WERI-Rb-1 (cell line): ENCODE results near the gene TFDP2.
"Not testable (repeated sequence)": the region's sequence is repeated elsewhere in the genome, so short reads cannot be mapped to it uniquely, and the experiment has no call there.

ENCODE experiments used
- DNase-seq: peaks from one replicate; pipeline ENCODE4 v3.0.0-alpha.2; 2020
- H3K27ac ChIP-seq: fragments of 250-450 bp; sonication (Bioruptor Pico); 2 replicates; pipeline ENCODE4 v1.5.1; 2020; ENCODE audit warnings: mild to moderate bottlenecking, moderate library complexity
- H3K27me3 ChIP-seq: fragments of 250-450 bp; sonication (Bioruptor Pico); 2 replicates; pipeline ENCODE4 v1.5.1; 2021; ENCODE audit warnings: mild to moderate bottlenecking, low read depth, moderate library complexity; ENCODE audit not compliant: insufficient read depth, severe bottlenecking
- H3K36me3 ChIP-seq: fragments of 250-450 bp; sonication (Bioruptor Pico); 2 replicates; pipeline ENCODE4 v1.5.1; 2020; ENCODE audit warnings: mild to moderate bottlenecking, moderate library complexity
- H3K4me3 ChIP-seq: 2 replicates; pipeline ENCODE4 v1.5.1; 2011; ENCODE audit warnings: low read depth, mild to moderate bottlenecking, control low read depth, low read length
- H3K9me3 ChIP-seq: fragments of 250-450 bp; sonication (Bioruptor Pico); 2 replicates; pipeline ENCODE4 v1.5.1; 2021; ENCODE audit warnings: mild to moderate bottlenecking, moderate library complexity; ENCODE audit not compliant: severe bottlenecking
- CTCF ChIP-seq: IDR thresholded peaks from 2 replicates; pipeline ENCODE4 v1.5.1; 2011; ENCODE audit warnings: low read depth, mild to moderate bottlenecking, control low read depth, inconsistent platforms, low read length

Gene TFDP2

DNA sequence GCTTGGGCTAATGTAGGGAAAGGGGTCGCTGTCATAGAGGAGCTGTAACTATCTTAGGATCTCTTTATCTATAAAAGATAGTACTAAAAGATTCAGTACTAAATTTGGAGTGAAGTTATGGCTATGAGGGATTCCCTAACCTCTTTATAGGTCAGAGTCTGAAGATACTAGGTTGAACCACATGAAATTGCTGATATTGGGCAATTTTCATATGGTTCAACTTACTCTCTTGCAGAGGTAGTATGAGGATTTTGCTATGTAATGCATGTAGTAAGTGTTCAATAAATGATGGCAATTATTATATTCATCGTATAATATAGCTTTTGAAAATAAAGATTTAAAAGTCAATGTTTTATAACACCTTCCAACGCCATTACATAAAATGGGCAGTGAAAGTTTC is 1.9 kb upstream of the TFDP2 start:
- Histone ChIP-seq H3K4me3 (no peak overlapping the region), H3K9me3 (no peaks in the 10 kb centered on the region)
- no peak for TF ChIP-seq CTCF

DNA sequence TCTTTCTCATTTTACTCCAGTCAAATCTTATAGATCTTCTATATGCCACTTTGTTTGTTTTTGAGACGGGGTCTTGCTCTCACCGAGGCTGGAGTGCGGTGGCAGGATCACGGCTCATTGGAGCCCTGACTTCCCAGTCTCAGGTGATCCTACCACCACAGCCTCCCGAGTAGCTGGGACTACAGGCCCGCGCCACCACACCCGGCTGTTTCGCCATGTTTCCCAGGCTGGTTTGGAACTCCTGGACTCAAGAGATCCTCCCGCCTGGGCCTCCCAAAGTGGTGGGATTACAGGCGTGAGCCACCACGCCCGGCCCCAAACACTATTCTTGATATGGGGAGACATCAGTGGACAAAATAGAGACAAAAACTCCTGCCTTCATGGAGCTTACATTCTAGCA is 927 bp upstream of the TFDP2 start:
- Histone ChIP-seq H3K27me3 (no peaks in the 10 kb centered on the region), H3K27ac (no peak overlapping the region), H3K9me3 (no peaks in the 10 kb centered on the region), H3K4me3 (no peak overlapping the region), H3K36me3 (no peaks in the 10 kb centered on the region)
- no peak for TF ChIP-seq CTCF
- no peak for DNase-seq

More for the DNA sequence above, 1.9 kb upstream of the TFDP2 start:
- no peaks in the 10 kb centered on the region for H3K27me3 ChIP-seq
- no peaks in the 10 kb centered on the region for H3K36me3 ChIP-seq
- H3K27ac ChIP-seq = no peak overlapping the region
- DNase-seq = no peak

- H3K4me3 ChIP-seq = peak overlapping the region; percentile 82
- H3K9me3 ChIP-seq = no peaks in the 10 kb centered on the region
- H3K36me3 ChIP-seq = no peaks in the 10 kb centered on the region
- H3K27me3 ChIP-seq = no peaks in the 10 kb centered on the region
- no peak for TF ChIP-seq CTCF
- no peak for DNase-seq
- peak overlapping the region; percentile 54 for H3K27ac ChIP-seq
Measured at GRCh38 chr3:142149673-142149992, 289 bp upstream of the TFDP2 start.

DNA sequence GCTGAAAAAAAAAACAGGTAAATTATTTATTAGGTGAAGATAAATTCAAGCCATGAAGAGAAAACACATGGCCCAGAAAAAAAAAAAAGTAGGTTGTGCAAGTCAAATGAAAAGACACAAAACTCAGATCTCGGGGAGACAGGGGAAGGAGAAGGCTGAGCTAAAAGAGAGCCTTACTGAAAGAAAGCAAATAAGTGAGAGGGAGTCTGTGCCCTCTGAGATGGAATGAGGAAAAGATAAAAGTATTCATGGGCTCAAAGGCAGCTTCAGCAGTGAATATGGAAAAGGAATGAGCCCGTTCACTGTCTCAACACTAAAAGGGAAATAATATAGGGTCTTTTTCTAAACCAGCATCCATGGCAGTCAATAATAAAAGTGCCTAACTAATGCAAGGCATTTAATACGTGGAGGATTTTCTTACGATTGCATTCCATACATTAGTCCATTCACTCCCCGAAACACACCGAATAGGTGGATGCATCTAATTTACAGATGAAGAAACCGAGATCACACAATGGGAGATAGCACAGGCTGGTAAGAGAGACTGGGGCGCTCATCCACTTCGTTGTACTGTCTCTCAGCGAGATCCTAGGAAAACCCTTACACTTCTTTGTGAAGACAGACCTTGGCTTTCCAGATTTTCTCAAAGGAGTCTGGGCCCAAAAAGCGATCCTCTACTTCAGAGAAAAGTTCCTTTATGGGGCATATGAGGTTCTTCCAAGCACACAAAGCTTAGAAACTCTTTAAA is 1.1 kb downstream of the TFDP2 start:
- no peaks in the 10 kb centered on the region for H3K9me3 ChIP-seq
- H3K27me3 ChIP-seq = no peaks in the 10 kb centered on the region
- H3K36me3 ChIP-seq = peaks cover 2% of the 10 kb centered on the region; the same call in 1 of the 2 replicates
- DNase-seq = no peak
- peak overlapping the region; percentile 82 for H3K4me3 ChIP-seq
- H3K27ac ChIP-seq = peak overlapping the region; percentile 86
- no peak for TF ChIP-seq CTCF

- Histone ChIP-seq H3K36me3 (peaks cover 17% of the 10 kb centered on the region), H3K9me3 (peaks cover 10% of the 10 kb centered on the region)
- H3K27me3 ChIP-seq, H3K4me3 ChIP-seq, H3K27ac ChIP-seq, DNase-seq: not testable (repeated sequence)
Measured at GRCh38 chr3:142144587-142144986, 4.8 kb downstream of the TFDP2 start.

- peaks cover 17% of the 10 kb centered on the region for H3K36me3 ChIP-seq
- peaks cover 10% of the 10 kb centered on the region for H3K9me3 ChIP-seq
- not testable (repeated sequence) for H3K27ac ChIP-seq, DNase-seq, H3K4me3 ChIP-seq, H3K27me3 ChIP-seq
- TF ChIP-seq CTCF = 0 out of 2 replicates have a peak, but pooled peaks have one; percentile 12
Measured at GRCh38 chr3:142140608-142141285, 8.6 kb downstream of the TFDP2 start.

GRCh38 chr3:142137089-142137488 is 12.3 kb downstream of the TFDP2 start:
- H3K27me3 ChIP-seq, H3K9me3 ChIP-seq, H3K4me3 ChIP-seq, DNase-seq, H3K27ac ChIP-seq: not testable (repeated sequence)
- peaks cover 14% of the 10 kb centered on the region for H3K36me3 ChIP-seq
